ENCODE results near the gene EDC4. TPM values are rescaled to one million over a fixed set of nuclear protein-coding genes. Genes with fewer than 3 reads are reported as not detected.

The EDC4 gene, protein sequence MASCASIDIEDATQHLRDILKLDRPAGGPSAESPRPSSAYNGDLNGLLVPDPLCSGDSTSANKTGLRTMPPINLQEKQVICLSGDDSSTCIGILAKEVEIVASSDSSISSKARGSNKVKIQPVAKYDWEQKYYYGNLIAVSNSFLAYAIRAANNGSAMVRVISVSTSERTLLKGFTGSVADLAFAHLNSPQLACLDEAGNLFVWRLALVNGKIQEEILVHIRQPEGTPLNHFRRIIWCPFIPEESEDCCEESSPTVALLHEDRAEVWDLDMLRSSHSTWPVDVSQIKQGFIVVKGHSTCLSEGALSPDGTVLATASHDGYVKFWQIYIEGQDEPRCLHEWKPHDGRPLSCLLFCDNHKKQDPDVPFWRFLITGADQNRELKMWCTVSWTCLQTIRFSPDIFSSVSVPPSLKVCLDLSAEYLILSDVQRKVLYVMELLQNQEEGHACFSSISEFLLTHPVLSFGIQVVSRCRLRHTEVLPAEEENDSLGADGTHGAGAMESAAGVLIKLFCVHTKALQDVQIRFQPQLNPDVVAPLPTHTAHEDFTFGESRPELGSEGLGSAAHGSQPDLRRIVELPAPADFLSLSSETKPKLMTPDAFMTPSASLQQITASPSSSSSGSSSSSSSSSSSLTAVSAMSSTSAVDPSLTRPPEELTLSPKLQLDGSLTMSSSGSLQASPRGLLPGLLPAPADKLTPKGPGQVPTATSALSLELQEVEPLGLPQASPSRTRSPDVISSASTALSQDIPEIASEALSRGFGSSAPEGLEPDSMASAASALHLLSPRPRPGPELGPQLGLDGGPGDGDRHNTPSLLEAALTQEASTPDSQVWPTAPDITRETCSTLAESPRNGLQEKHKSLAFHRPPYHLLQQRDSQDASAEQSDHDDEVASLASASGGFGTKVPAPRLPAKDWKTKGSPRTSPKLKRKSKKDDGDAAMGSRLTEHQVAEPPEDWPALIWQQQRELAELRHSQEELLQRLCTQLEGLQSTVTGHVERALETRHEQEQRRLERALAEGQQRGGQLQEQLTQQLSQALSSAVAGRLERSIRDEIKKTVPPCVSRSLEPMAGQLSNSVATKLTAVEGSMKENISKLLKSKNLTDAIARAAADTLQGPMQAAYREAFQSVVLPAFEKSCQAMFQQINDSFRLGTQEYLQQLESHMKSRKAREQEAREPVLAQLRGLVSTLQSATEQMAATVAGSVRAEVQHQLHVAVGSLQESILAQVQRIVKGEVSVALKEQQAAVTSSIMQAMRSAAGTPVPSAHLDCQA (N-terminal part only)
- 10 to 100 TPM; 27.3 to 92.2 (median 43.0) TPM for total RNA-seq

DNA sequence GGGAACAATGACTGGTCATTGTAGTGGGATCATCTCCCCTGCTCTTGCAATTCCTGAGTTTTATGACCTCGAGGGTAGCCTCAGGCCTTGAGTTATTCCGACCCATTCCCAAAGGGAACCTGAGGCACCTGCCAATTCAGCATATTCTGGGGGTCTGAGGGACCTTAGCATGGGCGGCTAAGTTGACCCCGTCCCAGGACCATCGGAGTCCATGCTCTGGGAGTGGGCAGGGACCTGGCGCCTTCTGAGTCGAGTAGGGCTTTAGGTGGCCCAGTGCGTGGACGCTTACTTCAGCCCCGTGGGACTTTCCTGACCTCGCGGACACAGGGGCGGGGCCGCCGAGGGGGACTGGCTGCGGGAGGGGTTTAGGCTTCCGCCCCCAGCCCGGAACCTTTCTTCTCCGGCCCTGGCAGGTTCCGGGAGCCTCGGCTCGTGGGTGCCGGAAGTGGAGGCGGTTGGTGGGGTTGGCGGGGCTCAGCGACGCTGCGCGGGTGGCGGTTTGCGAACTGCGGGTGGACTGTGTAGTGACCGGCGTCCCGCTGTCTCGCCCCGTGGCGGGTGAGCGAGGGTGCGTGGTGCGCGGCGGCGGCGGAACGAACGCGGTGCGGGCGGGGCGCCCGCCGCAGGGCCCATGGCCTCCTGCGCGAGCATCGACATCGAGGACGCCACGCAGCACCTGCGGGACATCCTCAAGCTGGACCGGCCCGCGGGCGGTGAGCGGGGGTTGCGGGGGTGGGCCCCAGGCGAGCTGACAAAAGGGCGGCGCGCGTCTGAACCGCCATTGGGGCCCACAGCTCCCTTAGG is at the start of gene EDC4:
Gene EDC4 (plus strand): TSS at position 422 of the 804 bp plus-strand sequence. CDS start 210 bp downstream, at position 632.
- peak; percentile 61 for DNase-seq (ENCODE audit: low spot score)
- TF ChIP-seq, protein P1, sequence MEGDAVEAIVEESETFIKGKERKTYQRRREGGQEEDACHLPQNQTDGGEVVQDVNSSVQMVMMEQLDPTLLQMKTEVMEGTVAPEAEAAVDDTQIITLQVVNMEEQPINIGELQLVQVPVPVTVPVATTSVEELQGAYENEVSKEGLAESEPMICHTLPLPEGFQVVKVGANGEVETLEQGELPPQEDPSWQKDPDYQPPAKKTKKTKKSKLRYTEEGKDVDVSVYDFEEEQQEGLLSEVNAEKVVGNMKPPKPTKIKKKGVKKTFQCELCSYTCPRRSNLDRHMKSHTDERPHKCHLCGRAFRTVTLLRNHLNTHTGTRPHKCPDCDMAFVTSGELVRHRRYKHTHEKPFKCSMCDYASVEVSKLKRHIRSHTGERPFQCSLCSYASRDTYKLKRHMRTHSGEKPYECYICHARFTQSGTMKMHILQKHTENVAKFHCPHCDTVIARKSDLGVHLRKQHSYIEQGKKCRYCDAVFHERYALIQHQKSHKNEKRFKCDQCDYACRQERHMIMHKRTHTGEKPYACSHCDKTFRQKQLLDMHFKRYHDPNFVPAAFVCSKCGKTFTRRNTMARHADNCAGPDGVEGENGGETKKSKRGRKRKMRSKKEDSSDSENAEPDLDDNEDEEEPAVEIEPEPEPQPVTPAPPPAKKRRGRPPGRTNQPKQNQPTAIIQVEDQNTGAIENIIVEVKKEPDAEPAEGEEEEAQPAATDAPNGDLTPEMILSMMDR (IDR thresholded peaks at IDR 0.05) = no peak
- peak; percentile 94 for ATAC-seq (ENCODE audit: low FRiP score)

DNA sequence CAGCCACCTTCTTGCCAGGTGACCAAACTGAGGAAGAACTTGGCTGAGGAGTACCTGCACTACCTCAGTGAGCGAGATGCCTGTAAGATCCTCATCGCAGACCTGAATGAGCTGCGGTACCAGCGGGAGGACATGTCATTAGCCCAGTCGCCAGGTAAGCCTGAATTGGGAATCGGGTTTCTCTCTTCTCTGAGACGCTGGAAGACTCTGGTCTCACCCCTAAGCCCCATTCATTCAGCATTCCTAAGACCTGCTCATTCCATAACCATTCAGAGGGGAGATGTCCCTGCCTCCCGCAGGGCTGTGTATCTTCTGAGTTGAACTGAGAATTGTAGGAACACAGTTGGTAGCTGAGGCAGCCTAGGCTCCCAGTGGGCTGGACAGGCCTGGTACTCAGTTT is 47.7 kb upstream of the EDC4 start:
- TF ChIP-seq, protein P1 (IDR thresholded peaks at IDR 0.05) = no peak
- no peak for ATAC-seq (ENCODE audit: low FRiP score)

DNA sequence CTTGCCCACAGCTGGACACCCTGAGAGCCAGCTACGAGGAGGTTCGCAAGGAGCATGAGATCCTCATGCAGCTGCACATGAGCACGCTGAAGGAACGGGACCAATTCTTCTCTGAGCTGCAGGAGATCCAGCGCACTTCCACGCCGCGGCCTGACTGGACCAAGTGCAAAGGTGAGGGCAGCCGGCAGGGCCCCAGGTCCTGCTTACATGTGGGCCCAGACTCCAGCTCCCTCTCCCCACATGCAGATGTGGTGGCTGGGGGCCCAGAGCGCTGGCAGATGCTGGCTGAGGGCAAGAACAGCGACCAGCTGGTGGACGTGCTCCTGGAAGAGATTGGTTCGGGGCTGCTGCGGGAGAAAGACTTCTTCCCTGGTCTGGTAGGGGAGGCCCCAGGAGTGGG is 46.9 kb upstream of the EDC4 start:
- DNase-seq (ENCODE audit: low spot score) = no peak
- TF ChIP-seq, protein P1 (IDR thresholded peaks at IDR 0.05) = no peak
- ATAC-seq (ENCODE audit: low FRiP score) = no peak

More for the DNA sequence above, 47.7 kb upstream of the EDC4 start:
- DNase-seq (ENCODE audit: low spot score) = no peak

DNA sequence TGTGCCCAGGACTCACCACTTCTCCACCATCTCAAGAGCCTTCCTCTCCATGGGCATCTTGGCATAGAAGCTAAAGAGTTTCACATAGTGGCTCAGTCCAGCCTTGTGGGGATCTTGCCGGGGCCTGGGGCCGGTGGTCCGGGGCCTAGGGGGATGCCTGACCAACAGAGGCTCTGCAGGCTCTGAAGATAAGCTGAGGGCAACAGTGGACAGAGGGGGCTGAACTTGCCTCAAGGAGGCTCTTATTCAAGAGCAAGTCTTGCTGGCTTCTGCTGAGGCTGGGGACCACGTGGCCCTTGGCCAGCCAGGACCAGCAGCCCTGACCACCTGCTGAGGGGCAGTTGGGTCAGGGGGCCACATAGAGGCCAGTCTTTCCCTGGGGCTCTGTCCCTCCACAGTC is 44.2 kb upstream of the EDC4 start:
- no peak for ATAC-seq (ENCODE audit: low FRiP score)
- DNase-seq (ENCODE audit: low spot score) = no peak
- TF ChIP-seq, protein P1 (IDR thresholded peaks at IDR 0.05) = no peak

DNA sequence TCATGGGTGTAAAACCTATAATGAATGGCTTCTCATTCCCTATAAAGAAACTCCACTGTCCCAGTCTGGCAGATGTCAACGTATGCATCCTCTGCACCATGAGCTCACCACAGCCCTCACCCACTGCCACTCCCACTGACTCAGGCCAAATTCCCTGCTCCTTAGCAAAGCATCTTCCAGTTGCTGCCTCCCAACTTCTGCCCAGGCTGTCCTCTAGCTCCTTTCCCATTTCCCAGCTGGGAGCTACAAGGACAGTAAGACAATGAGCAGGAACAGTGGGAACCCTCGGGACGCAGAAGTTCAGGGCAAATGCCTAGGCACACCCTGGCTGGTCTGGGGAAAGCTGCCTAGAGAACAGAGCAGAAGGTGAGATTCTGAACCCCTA is 39.8 kb upstream of the EDC4 start:
- no peak for DNase-seq (ENCODE audit: low spot score)
- TF ChIP-seq, protein P1 (IDR thresholded peaks at IDR 0.05) = no peak
- ATAC-seq (ENCODE audit: low FRiP score) = peak; percentile 49

Data from omental fat pad (tissue), 4 donors.